RWPE2 (cell line): ENCODE data around the gene GPR142.

Experiments
- ATAC-seq: fragments of 200-7000 bp; cut with Tn5 transposase; 3 replicates; pipeline ENCODE4 v1.9.1; 2021; ENCODE audit warnings: low read depth
- DNase-seq: peaks from one replicate; pipeline ENCODE4 v3.0.0-alpha.2; 2020; ENCODE audit warnings: low spot score
- H3K27ac ChIP-seq: fragments of 450-650 bp; 2 replicates; pipeline ENCODE4 v1.5.1; 2017; ENCODE audit warnings: mild to moderate bottlenecking; ENCODE audit not compliant: poor library complexity, severe bottlenecking
- H3K27me3 ChIP-seq: fragments of 250-450 bp; sonication (Bioruptor Pico); 2 replicates; pipeline ENCODE4 v1.5.1; 2021; ENCODE audit warnings: mild to moderate bottlenecking, moderate library complexity; ENCODE audit not compliant: insufficient read depth, poor library complexity, severe bottlenecking
- H3K36me3 ChIP-seq: fragments of 250-450 bp; sonication (Bioruptor Pico); 2 replicates; pipeline ENCODE4 v1.5.1; 2020; ENCODE audit warnings: low read depth, mild to moderate bottlenecking, moderate library complexity
- H3K4me1 ChIP-seq: fragments of 250-450 bp; sonication (Bioruptor Pico); 2 replicates; pipeline ENCODE4 v1.5.1; 2021; ENCODE audit warnings: mild to moderate bottlenecking, moderate library complexity; ENCODE audit not compliant: insufficient read depth, poor library complexity, severe bottlenecking
- H3K4me3 ChIP-seq: fragments of 250-450 bp; sonication (Bioruptor Pico); 2 replicates; pipeline ENCODE4 v1.5.1; 2021; ENCODE audit warnings: mild to moderate bottlenecking, moderate library complexity; ENCODE audit not compliant: severe bottlenecking
- H3K9me3 ChIP-seq: fragments of 250-450 bp; sonication (Bioruptor Pico); 2 replicates; pipeline ENCODE4 v1.5.1; 2021; ENCODE audit warnings: mild to moderate bottlenecking, moderate library complexity; ENCODE audit not compliant: severe bottlenecking
- TF ChIP-seq, protein P1 (sequence below): fragments of 450-650 bp; IDR thresholded peaks from one replicate; pipeline ENCODE4 v1.5.1; 2017; ENCODE audit warnings: mild to moderate bottlenecking, moderate library complexity; ENCODE audit not compliant: poor library complexity, severe bottlenecking

GPR142 gene, protein sequence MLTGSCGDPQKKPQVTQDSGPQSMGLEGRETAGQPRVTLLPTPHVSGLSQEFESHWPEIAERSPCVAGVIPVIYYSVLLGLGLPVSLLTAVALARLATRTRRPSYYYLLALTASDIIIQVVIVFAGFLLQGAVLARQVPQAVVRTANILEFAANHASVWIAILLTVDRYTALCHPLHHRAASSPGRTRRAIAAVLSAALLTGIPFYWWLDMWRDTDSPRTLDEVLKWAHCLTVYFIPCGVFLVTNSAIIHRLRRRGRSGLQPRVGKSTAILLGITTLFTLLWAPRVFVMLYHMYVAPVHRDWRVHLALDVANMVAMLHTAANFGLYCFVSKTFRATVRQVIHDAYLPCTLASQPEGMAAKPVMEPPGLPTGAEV

DNA sequence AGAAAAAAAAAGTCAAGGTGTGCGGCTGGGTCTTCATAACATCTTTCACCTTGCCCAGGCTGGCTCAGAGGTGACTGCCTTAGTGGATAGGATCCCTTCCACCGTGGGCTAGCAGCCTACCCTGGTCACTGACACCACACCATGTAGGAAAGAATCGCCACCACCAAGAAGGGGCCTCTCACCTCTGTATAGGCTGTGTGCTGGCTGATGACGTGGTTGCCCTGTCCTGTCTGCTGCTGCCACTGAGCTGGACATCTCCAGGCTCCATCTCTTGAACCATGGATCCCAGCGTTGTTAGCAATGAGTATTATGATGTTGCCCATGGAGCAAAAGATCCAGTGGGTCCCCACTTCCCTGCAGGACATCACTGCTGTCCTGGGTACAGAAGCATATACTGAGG lies at the start of gene GPR142:
Gene GPR142 (plus strand): TSS at position 301 of the 400 bp plus-strand sequence. CDS start 2,035 bp downstream, outside the sequence.
- Histone ChIP-seq H3K27me3 (peaks cover 4% of the 10 kb centered on the region), H3K4me3 (no peak within 1 kb of the TSS), H3K9me3 (no peaks in the 10 kb centered on the region), H3K4me1 (no peaks in the 10 kb centered on the region), H3K36me3 (no peaks in the 10 kb centered on the region), H3K27ac (no peak within 1 kb of the TSS)
- DNase-seq (no peak), ATAC-seq (no peak)
- TF ChIP-seq, protein P1, sequence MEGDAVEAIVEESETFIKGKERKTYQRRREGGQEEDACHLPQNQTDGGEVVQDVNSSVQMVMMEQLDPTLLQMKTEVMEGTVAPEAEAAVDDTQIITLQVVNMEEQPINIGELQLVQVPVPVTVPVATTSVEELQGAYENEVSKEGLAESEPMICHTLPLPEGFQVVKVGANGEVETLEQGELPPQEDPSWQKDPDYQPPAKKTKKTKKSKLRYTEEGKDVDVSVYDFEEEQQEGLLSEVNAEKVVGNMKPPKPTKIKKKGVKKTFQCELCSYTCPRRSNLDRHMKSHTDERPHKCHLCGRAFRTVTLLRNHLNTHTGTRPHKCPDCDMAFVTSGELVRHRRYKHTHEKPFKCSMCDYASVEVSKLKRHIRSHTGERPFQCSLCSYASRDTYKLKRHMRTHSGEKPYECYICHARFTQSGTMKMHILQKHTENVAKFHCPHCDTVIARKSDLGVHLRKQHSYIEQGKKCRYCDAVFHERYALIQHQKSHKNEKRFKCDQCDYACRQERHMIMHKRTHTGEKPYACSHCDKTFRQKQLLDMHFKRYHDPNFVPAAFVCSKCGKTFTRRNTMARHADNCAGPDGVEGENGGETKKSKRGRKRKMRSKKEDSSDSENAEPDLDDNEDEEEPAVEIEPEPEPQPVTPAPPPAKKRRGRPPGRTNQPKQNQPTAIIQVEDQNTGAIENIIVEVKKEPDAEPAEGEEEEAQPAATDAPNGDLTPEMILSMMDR, result no peak

DNA sequence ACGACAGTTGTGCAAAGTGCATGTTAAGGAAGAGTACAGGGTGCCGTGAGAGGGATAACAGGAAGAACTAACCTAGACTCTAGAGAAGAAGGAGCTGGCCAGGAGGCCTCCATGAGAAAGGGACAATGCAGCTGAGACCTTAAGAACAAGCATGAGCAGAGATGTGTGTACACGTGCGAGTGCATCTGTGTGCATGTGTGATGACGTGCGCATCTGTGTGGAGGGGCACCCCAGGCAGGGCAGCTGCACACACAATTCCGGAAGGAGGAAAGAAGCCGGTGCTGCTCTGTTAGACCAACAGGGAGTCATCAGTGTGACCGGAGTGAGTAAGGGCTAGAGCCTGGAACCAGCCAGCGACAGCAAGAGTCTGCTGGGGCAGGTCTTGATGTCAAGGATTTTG lies 48.9 kb upstream of the GPR142 start:
- TF ChIP-seq, protein P1, result no peak
- H3K9me3 ChIP-seq, result no peaks in the 10 kb centered on the region
- no peaks in the 10 kb centered on the region for H3K4me1 ChIP-seq
- no peak for ATAC-seq
- H3K36me3 ChIP-seq, result no peaks in the 10 kb centered on the region
- DNase-seq, result no peak
- no peaks in the 10 kb centered on the region for H3K27me3 ChIP-seq
- H3K4me3 ChIP-seq, result no peak overlapping the region
- H3K27ac ChIP-seq, result no peak overlapping the region

DNA sequence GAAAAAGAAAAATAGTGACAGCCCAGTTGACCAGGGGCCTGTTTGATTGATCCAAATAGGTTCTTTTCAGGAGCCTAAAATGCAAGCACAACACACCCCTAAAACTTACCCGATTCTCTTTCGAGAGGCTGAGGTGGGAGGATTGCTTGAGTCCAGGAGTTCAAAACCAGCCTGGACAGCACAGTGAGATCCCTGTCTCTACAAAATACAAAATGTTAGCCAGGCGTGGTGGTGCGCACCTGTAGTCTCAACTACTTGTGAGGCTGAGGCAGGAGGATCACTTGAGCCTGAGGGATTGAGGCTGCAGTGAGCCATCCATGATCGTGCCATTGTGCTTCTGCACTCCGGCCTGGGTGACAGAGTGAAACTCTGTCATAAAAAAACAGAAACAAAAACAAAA lies 42.8 kb upstream of the GPR142 start:
- Histone ChIP-seq H3K4me1 (no peaks in the 10 kb centered on the region), H3K27me3 (peaks cover 21% of the 10 kb centered on the region), H3K9me3 (no peaks in the 10 kb centered on the region), H3K27ac (no peak overlapping the region), H3K4me3 (no peak overlapping the region), H3K36me3 (no peaks in the 10 kb centered on the region)
- TF ChIP-seq, protein P1, result no peak
- DNase-seq (no peak), ATAC-seq (no peak)

DNA sequence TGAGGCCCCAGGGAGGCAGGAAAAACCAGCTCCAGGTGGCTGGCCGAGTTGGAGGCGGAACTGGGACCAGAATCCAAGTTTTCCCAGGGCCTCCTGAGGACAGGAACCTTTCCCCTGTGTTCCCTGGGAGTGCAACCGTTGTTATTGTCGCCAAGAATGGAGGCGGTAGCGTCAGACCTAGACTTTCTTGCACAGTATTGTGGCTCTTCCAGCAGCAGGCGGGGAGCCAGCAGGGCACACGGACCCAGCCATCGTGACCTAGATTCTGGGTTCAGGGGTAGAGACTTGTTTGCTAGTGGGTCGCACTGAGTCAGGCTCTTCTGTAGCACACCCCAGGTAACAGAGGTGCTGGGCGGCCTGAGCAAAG lies 41.9 kb upstream of the GPR142 start:
- TF ChIP-seq, protein P1, result no peak
- H3K27ac ChIP-seq, result no peak overlapping the region
- H3K4me3 ChIP-seq, result no peak overlapping the region
- no peak for ATAC-seq
- H3K36me3 ChIP-seq, result no peaks in the 10 kb centered on the region
- H3K4me1 ChIP-seq, result no peaks in the 10 kb centered on the region
- peaks cover 21% of the 10 kb centered on the region for H3K27me3 ChIP-seq
- no peaks in the 10 kb centered on the region for H3K9me3 ChIP-seq
- DNase-seq, result no peak

DNA sequence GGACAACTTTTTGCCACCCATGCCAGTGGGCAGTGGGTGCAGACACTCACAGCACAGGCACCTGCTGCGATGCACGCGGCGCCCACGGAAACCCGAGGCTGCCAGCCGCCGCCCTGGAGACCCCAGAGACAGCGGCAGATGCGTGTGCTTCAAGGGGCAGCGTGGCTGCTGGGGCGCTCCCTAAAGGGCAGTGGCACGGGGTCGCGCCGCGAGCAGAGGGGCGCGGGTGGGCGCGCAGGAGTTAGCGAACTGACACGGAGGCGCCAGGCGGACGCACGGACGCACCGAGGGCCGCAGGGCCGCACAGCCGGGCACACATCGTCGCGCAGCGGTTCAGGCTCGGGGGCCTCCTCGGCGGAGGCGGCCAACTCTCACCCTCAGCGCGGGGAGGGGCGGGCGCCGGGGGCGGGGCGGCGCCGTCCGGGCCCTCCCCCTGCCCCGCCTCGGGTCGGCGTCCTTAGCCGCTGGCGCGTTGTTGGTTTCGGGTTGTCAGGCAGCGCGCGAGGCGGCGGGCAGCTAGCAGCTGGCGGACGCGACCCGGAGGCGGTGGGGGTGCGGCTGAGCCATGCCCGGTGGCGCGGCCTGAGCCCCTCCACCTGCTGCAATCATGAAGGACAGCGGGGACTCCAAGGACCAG lies 41.4 kb upstream of the GPR142 start, which contains the start of gene KIF19:
Gene KIF19 (plus strand): TSS at position 484 of the 637 bp plus-strand sequence. CDS start 124 bp downstream, at position 608.
- no peak for DNase-seq
- Histone ChIP-seq H3K36me3 (no peaks in the 10 kb centered on the region), H3K4me3 (no peak within 1 kb of the TSS), H3K9me3 (no peaks in the 10 kb centered on the region), H3K27me3 (peaks cover 21% of the 10 kb centered on the region), H3K27ac (no peak within 1 kb of the TSS), H3K4me1 (no peaks in the 10 kb centered on the region)
- TF ChIP-seq, protein P1, result no peak
- peak; percentile 78 for ATAC-seq
